Measurements from ENCODE around the gene ATP1A2.

The ATP1A2 gene

DNA sequence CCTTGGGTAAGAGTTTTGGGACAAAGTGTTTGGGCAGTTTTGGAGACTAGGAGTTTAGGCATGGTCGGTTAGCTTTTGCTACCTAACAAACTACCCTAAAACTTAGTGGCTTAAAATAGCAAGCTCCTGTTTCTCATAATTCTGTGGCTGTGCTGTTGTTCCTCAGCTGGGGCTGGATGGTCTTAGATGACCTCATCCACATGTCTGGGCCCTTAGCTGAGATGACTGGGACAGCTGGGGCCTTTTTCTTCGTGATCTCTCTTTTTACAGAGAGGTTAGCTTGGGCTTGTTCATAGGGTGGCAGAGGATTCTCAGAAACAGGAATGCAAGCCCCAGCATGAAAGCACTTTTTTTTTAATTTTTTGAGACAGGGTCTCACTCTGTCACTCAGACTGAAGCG lies 42.5 kb downstream of the ATP1A2 start:
- TF ChIP-seq, protein P1, sequence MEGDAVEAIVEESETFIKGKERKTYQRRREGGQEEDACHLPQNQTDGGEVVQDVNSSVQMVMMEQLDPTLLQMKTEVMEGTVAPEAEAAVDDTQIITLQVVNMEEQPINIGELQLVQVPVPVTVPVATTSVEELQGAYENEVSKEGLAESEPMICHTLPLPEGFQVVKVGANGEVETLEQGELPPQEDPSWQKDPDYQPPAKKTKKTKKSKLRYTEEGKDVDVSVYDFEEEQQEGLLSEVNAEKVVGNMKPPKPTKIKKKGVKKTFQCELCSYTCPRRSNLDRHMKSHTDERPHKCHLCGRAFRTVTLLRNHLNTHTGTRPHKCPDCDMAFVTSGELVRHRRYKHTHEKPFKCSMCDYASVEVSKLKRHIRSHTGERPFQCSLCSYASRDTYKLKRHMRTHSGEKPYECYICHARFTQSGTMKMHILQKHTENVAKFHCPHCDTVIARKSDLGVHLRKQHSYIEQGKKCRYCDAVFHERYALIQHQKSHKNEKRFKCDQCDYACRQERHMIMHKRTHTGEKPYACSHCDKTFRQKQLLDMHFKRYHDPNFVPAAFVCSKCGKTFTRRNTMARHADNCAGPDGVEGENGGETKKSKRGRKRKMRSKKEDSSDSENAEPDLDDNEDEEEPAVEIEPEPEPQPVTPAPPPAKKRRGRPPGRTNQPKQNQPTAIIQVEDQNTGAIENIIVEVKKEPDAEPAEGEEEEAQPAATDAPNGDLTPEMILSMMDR (IDR thresholded peaks at IDR 0.05; ENCODE audit: control extremely low read depth, extremely low read depth, low read depth, missing control alignments) = no peak
- no peak for DNase-seq (ENCODE audit: extremely low spot score)
- ChIA-PET POLR2A (no interaction called here), CTCF (interaction anchor here (1.4 to 2.4 kb wide), 4 partner anchors 49 to 219 kb away, joined by 3 to 7 read pairs (median 4); no protein-coding TSS in a partner anchor)

DNA sequence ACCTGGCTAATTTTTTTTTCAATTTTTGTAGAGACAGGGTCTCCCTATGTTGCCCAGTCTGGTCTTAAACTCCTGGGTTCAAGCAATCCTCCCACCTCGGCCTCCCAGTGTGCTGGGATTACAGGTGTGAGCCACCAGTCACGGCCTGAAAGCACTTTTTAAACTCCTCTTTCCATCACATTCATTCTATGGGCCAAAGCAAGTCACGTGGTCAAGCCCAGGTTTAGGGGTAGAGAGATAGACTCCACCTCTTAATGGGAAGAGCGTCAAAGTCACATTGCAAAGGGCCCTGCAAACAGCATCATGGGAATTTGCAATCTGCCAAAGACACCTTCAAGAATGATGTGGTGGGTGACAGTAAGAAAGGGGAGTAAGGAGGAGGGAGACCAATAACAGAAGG lies 43.0 kb downstream of the ATP1A2 start:
- CTCF ChIA-PET = interaction anchor here (1.4 to 2.5 kb wide), 4 partner anchors 35 to 218 kb away, joined by 3 to 8 read pairs (median 5); no protein-coding TSS in a partner anchor

DNA sequence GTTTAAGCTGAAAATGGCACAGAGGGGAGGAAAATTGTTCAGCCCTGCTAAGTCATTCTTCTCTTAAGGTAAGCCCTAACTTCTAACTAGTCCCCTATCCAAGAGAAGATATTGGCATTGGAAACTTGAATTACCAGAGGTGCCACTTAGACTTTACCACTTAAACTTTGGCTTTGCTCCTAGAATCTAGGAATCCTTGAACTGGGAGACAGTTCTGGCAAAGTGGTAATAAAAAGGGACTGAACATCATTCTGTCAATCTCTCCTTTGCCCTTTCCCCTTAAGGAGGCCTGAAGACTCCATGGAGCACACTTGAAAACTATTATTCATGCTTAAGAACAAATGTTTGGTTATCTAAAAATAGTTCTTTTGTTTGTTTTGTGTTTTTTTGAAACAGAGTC lies 44.3 kb downstream of the ATP1A2 start:
- CTCF ChIA-PET = interaction anchor here (1.1 to 3.4 kb wide), 4 partner anchors 33 to 217 kb away, joined by 3 to 16 read pairs (median 8); no protein-coding TSS in a partner anchor
- no peak for DNase-seq (ENCODE audit: extremely low spot score)
- TF ChIP-seq, protein P1 (IDR thresholded peaks at IDR 0.05; ENCODE audit: control extremely low read depth, extremely low read depth, low read depth, missing control alignments) = no peak
- POLR2A ChIA-PET = no interaction called here

More for the DNA sequence above, 43.0 kb downstream of the ATP1A2 start:
- POLR2A ChIA-PET = no interaction called here
- DNase-seq (ENCODE audit: extremely low spot score) = no peak
- TF ChIP-seq, protein P1 (IDR thresholded peaks at IDR 0.05; ENCODE audit: control extremely low read depth, extremely low read depth, low read depth, missing control alignments) = no peak

DNA sequence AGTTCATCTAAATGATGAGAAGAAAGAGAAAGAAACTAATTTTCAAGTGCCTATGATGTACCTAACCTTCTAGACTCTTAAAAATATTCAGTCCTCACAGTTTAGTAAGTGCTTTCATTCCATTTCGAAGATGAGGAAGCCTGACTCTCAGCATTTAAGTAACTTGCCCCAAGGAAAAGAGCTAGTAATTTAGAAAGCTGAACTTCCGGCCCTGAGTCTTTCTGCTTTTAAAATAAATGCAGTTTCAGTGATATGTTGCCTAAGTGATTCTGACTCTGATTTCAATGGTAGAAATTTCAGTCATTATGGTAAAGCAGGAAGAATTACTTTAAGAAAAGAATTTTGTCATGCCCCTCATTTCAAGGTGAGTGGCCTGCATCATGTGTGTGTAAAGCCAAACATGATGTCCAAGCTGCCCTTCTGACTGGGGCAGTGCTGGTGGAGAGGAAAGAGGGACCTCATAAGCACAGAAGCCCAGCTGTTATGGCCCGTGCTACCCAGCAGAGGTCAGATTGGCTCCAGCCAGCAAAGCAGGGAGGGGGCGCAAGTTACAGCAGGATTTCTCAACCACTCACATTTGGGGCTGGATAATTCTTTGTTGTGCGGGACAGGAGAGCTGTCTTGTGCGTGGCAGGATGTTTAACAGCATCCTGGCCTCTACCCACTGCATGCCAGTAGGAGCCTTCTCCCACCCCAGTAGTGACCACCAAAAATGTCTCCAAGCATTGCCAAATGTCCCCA lies 46.6 kb downstream of the ATP1A2 start:
- CTCF ChIA-PET = interaction anchor here (0.7 to 4.3 kb wide), 17 partner anchors 15 to 364 kb away, joined by 3 to 17 read pairs (median 4); partner anchors contain the start of gene CASQ1
- TF ChIP-seq, protein P1 (IDR thresholded peaks at IDR 0.05; ENCODE audit: control extremely low read depth, extremely low read depth, low read depth, missing control alignments) = peak; percentile 46
- peak; percentile 41 for DNase-seq (ENCODE audit: extremely low spot score)
- POLR2A ChIA-PET = no interaction called here

DNA sequence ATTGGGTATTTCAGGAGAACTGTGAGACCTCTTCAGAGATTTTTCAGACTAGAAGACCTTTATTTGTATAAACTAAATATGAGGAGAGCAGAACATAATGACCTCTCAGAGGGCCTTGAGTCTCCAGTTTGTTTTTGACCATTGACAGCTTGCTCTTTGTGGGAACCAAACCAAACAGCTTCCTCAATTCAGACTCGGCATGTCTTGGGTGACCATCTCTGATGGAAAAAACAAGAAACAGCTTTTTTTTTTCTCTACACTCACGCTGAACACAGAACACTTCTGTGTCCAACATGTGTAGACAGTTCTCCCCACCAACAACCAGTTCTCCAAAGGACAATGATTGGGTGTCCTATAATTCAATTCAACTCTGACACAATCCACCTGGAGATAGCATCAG lies 47.4 kb downstream of the ATP1A2 start:
- ChIA-PET CTCF (interaction anchor here (1.2 to 4.3 kb wide), 10 partner anchors 28 to 213 kb away, joined by 3 to 17 read pairs (median 10); partner anchors contain the start of gene CASQ1), POLR2A (no interaction called here)
- TF ChIP-seq, protein P1 (IDR thresholded peaks at IDR 0.05; ENCODE audit: control extremely low read depth, extremely low read depth, low read depth, missing control alignments) = no peak
- no peak for DNase-seq (ENCODE audit: extremely low spot score)

DNA sequence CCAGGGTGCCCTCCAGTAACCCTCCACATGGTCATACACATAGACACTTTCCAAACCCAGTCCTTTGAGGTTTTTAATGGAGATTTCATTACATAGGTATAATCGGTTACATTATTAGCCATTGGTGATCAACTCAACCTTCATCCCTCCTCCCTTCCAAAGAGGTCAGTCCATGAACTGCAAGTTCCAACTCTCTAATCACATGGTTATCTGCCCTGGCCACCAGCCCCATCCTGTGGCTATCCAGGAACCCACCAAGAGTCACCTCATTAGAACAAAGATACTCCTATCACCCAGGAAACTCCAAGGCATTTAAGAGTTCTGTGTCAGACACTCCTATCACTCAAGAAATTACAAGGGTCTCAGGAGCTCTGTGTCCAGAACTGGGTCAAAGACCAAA lies 48.1 kb downstream of the ATP1A2 start:
- CTCF ChIA-PET = interaction anchor here (2.3 to 4.3 kb wide), 4 partner anchors 27 to 212 kb away, joined by 10 to 17 read pairs (median 12); partner anchors contain the start of gene CASQ1
- TF ChIP-seq, protein P1 (IDR thresholded peaks at IDR 0.05; ENCODE audit: control extremely low read depth, extremely low read depth, low read depth, missing control alignments) = no peak
- DNase-seq (ENCODE audit: extremely low spot score) = no peak
- POLR2A ChIA-PET = no interaction called here

Measured in GM10248 (cell line).